8988T (cell line): ENCODE measurements around the gene ZNF32.
A peak's percentile ranks its signal among the peaks of the same experiment; 100 is the strongest.
"Not testable (repeated sequence)": the region's sequence is repeated elsewhere in the genome, so short reads cannot be mapped to it uniquely, and the experiment has no call there.

Experiments used
- DNase-seq: peaks from one replicate; pipeline ENCODE4 v3.0.0; 2011

Gene ZNF32

DNA sequence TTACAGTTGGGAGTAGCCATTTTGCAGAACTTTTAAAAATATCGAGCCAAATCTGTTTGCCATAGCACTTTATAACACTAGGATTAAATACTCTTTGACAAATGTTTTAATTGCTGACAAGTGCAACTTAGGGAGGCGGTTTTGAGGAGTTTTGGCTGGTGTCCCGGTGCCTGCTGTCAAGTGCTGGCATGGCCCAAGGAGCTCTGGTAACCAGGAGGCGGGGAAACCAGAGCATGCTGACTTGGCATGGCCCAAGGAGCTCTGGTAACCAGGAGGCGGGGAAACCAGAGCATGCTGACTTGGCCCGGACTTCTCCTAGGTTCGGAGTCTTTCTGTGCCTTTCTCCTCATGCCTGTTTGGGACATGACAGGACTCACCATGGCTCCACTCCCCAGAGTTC is 30.8 kb upstream of the ZNF32 start:
- no peak for DNase-seq

DNA sequence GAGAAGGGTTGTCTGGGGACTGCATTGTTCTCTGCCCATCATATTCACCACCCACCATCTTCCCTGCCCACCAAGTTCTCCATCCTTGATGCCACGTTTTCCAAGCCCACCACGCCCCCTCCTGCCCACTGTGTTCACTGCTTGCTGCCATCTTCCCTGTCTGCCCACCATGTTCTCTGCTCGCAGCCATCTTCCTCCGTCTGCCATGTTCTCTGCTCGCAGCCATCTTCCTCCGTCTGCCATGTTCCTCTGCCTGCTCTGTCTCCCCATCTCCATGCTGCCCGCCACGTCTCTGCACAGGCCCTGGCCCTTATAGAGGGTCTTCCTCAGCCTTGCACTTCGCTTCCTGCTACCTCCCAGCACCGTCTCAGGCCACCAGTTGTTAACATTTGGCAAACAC is 30.0 kb upstream of the ZNF32 start:
- DNase-seq: no peak

GRCh38 chr10:43676901-43677300 is 28.2 kb upstream of the ZNF32 start:
- no peak for DNase-seq

DNA sequence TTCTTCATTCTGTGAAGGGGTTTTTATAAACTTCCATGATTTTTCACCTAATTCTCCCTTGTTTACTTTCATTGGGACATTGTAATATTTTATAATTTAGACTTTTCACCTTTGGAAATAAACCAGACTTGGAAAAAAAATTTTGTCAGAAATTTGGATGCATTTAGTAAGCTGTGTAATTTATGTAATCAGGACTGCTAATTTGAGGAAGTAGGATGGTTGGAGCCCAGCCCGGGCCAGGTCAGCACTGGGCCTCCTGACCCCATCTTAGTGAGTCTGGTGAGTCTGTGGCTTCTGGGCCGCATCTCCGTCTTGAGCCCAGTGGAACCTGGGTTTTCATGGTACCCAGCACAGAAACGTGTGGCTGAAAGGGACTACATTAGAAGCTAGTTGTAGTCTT is 27.6 kb upstream of the ZNF32 start:
- no peak for DNase-seq

GRCh38 chr10:43674553-43675210 is 26.0 kb upstream of the ZNF32 start:
- DNase-seq: no peak

DNA sequence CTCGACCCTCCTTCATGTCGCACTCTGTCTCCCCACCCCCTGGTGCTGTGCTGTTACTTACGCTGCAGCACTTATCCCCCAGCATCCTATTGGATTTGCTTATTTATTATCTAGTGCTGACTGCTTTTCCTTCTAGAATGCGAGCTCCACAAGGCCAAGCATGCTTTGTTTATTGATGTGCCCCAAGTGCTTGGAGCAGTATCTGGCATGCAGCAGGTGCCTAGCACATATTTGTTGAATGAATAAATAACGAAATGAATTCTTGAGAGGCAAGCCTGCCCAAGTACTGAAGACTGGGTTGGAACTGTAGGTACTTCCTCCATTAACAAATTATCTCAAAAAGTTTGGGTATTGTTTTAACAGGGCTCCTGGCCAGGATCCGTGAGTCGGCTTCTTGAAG is 24.8 kb upstream of the ZNF32 start:
- DNase-seq: no peak

GRCh38 chr10:43671659-43672531 is 23.2 kb upstream of the ZNF32 start:
- DNase-seq: peak; percentile 83

GRCh38 chr10:43669386-43669785 is 20.7 kb upstream of the ZNF32 start:
- no peak for DNase-seq

DNA sequence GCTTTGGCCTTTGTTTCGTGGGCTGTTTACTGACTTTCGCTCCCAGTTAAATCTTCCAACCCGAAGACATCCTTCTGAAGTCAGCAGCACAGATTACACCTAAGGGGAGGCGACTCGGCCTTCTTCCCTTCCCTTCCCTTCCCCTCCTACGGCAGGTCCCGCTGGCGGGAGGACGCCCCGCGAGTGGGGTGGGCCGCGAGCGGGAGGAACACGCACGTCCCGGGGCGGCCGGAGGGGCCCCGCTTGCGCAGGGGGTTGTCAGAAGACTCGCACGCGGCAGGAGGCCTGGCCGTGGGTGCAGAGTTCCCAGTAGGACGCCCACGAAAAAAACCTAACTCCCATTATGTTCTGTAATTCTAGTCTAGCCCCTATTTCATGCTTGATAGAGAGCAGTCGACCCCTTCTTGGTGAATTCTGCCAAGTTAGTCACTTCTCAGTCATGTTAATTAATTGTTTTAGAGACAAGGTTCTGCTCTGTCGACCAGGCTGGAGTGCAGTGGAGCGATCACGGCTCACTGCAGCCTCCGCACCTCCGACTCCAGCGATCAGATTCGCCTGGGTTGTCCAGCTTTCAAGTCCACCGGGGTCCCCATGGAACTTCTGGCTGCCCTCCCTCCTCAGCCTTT is 19.2 kb upstream of the ZNF32 start:
- DNase-seq: no peak

DNA sequence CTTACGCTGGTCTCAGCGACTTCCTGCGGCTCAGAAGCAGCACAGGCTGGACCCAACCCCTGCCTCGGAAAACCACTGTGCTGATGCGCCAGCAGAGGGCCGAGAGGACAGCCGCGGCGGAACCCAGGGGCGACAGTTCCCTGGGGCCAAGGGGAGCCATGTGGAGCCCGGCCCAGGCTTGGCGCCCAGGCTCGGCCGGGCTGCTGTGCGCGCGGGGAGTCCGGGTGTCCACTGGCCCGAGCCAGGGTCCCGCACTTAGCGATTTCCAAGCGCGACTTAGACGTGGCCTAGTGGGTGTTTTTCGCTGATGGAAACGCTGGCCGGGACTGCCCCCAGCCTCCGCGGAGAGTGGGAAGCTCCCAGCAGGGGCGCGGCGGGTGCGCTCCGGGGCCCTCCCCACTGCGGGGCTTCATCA is 18.6 kb upstream of the ZNF32 start:
- DNase-seq: no peak

GRCh38 chr10:43666552-43666951 is 17.9 kb upstream of the ZNF32 start:
- no peak for DNase-seq

DNA sequence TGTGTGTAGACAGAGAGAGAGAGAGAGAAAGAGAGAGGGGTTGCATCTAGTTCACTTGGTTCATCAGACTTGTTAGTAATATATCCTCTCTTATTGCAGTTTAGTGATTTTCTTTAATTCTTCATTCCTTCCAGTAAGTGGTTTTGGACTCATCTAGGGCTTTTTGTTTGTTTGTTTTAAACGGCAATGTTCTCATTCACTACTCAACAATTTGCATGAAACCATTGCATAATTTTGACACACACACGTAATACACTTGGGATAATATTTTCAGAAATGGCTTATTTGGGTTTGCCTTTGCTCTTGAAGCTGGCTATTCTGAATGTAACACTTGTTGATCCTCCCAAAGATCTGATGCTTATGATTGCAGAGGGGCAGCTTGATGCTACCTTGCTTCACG is 16.4 kb upstream of the ZNF32 start:
- DNase-seq: no peak

- no peak for DNase-seq
Observed at GRCh38 chr10:43658227-43658626, 9.5 kb upstream of the ZNF32 start.

- no peak for DNase-seq
Observed at GRCh38 chr10:43655311-43655710, 6.6 kb upstream of the ZNF32 start.

- no peak for DNase-seq
Observed at GRCh38 chr10:43653746-43654145, 5.1 kb upstream of the ZNF32 start.

DNA sequence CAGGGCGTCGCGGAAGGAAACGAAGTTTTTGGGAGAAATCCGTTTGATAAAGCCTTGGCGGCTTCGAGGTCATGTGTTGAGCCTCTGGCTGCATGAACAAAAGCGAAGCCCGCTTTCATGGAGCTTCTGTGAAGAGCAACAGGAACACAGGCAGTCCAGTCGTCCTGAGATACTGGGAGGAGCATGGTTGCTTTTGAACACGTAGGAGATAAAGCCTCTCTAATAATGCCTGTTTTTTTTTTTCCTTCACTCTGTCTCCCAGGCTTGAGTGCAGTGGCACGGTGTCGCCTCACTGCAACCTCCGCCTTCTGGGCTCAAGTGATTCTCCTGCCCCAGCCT is 473 bp upstream of the ZNF32 start:
- no peak for DNase-seq

DNA sequence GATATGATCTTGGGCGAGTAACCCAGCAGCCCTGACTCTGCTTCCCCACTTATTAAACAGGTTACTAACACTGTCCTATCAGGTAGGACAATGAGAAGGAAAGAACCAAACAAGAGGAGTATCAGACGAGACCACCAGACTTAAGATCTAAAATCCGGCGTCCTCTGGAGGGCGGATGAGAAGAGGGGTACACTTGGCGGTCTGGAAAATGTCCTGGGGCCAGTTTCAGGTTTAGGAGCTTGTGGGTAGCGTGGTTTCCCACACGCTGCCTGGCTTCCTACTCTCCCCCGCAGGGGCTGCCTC is 635 bp downstream of the ZNF32 start:
- no peak for DNase-seq

DNA sequence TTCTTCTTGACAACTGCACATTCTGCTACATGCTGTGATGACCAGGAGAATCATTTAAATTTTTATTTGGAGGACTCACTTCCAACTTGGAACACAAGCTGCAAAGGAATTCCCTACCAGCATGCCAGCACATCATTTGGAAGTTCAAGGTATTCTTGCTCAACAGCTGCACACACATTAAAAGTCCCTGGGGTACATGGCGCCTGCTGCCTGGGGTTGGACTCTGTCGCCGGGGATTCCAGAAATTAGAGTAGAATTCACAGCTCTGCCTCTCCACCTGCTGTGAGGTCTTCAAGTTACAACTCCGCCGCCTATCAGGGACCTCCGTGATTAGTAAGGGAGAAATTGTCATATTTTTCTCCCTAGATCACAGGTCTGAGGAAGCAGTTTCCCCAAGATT is 1.1 kb downstream of the ZNF32 start:
- no peak for DNase-seq

GRCh38 chr10:43645866-43646265 is 2.8 kb downstream of the ZNF32 start:
- no peak for DNase-seq

- DNase-seq: no peak
Observed at GRCh38 chr10:43644252-43644651, 4.4 kb downstream of the ZNF32 start.

DNA sequence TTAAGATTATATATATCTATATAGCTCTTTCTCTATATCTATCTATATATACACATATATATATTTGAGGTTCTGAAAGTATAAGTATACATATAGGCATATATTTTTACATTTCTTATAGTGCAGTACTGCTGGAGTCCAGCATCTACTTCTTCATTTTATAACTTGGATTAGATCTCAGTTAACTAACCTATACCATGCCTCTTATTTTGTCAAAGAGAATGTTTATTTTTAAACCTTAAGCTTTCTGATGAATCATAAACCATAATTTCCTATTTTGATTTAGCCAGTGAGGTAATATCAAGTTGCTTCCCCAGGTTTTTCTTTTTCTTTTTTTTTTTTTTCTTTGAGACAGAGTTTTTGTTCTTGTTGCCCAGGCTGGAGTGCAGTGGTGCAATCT is 8.1 kb downstream of the ZNF32 start:
- DNase-seq: no peak

DNA sequence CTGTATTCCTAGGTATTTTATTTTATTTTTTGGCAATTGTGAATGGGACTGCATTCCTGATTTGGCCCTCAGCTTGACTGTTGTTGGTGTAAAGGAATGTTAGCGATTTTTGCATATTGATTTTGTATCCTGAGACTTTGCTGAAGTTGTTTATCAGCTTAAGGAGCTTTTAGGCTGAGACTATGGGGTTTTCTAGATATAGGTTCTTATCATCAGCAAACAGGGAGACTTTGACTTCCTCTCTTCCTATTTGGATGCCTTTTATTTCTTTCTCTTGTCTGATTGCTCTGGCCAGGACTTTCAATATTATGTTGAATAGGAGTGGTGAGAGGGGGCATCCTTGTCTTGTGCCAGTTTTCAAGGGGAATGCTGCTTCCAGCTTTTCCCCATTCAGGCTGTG is 12.9 kb downstream of the ZNF32 start:
- DNase-seq: not testable (repeated sequence)

GRCh38 chr10:43628956-43629355 is 19.7 kb downstream of the ZNF32 start:
- DNase-seq: no peak

GRCh38 chr10:43627942-43628341 is 20.7 kb downstream of the ZNF32 start:
- no peak for DNase-seq

DNA sequence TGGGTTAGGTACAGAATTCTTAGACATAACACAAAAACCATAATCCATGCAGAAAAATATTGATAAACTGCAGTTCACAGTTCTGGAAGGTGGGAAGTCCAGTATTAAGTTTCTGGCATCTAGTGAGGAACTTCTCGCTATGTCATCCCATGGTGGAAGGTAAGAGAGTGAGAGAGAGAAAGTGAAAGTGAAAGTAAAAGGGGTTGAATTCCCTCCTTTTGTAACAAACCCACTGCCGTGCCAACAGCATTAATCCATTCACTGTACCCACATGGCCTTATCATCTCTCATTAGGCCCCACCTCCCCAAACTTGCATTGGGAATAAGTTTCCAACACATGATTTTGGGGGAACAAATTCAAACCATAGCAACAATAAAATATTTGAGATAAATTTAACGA is 25.3 kb downstream of the ZNF32 start:
- no peak for DNase-seq
